Suprapubic skin (tissue), 4 donors: ENCODE measurements around the gene DAAM1. TPM values are rescaled to one million over a fixed set of nuclear protein-coding genes. Genes with fewer than 3 reads are reported as not detected.

Experiments
- DNase-seq, 2 donors: peaks; one replicate each; pipeline ENCODE4 v3.0.0-alpha.2; 2019; ENCODE audit warnings: low spot score in 2 of 2
- H3K27ac ChIP-seq: fragments of 200-600 bp; sonication (generic); one replicate; pipeline ENCODE4 v1.5.1; 2019
- H3K27me3 ChIP-seq: fragments of 200-600 bp; sonication (generic); one replicate; pipeline ENCODE4 v1.5.1; 2019
- H3K36me3 ChIP-seq: fragments of 200-600 bp; sonication (generic); one replicate; pipeline ENCODE4 v1.5.1; 2019
- H3K4me1 ChIP-seq: fragments of 200-600 bp; sonication (generic); one replicate; pipeline ENCODE4 v1.5.1; 2019
- H3K4me3 ChIP-seq: fragments of 200-600 bp; sonication (generic); one replicate; pipeline ENCODE4 v1.5.1; 2019; ENCODE audit warnings: mild to moderate bottlenecking
- H3K9me3 ChIP-seq: fragments of 200-600 bp; sonication (generic); one replicate; pipeline ENCODE4 v1.5.1; 2019
- CTCF ChIP-seq, 2 donors: fragments of 200-600 bp in 1 of 2; fragments of 450-650 bp in 1 of 2; sonication (generic) in 1 of 2; IDR thresholded peaks; one replicate each; pipeline ENCODE4 v1.5.1; 2016 to 2019; ENCODE audit warnings: antibody characterized with exemption in 2 of 2, mild to moderate bottlenecking in 1 of 2, moderate library complexity in 1 of 2
- EP300 ChIP-seq: sonication (generic); formaldehyde crosslinking; IDR thresholded peaks from one replicate; pipeline ENCODE4 v1.6.1; 2017; ENCODE audit warnings: antibody characterized with exemption
- POLR2A ChIP-seq, 2 donors: fragments of 450-650 bp; IDR thresholded peaks; one replicate each; pipeline ENCODE4 v1.6.1; 2017; ENCODE audit warnings: antibody characterized with exemption in 2 of 2, mild to moderate bottlenecking in 2 of 2, moderate library complexity in 2 of 2
- POLR2AphosphoS5 ChIP-seq, 3 donors: sonication (generic); formaldehyde crosslinking; IDR thresholded peaks; one replicate each; pipeline ENCODE4 v1.6.1; 2017; ENCODE audit warnings: antibody characterized with exemption in 3 of 3
- WGBS: methylation state at CpG from one replicate; pipeline ENCODE4 v1.1.5; 2018; 5-methylcytosine and 5-hydroxymethylcytosine counted together
- total RNA-seq, 4 donors: library from RNA; depleted of rRNA; stranded (reverse); fragments of >200 nt; gene quantifications; one replicate each; pipeline ENCODE4 v1.1.0, GENCODE V29; 2016

Gene DAAM1
- total RNA-seq, 4 donors from 2014 or later: 103 to 196 (median 171) TPM

- TF ChIP-seq POLR2A (IDR thresholded peaks at IDR 0.05): no peak
- no peak for TF ChIP-seq CTCF (IDR thresholded peaks at IDR 0.05)
- TF ChIP-seq POLR2AphosphoS5 (IDR thresholded peaks at IDR 0.05): no peak
- TF ChIP-seq EP300: no peak
- no peak for DNase-seq
- Histone ChIP-seq H3K27me3 (no peaks in the 10 kb centered on the region), H3K27ac (peak overlapping the region; percentile 15), H3K4me3 (no peak overlapping the region), H3K4me1 (peaks cover 40% of the 10 kb centered on the region), H3K9me3 (no peaks in the 10 kb centered on the region), H3K36me3 (peaks cover 31% of the 10 kb centered on the region)
- 45% methylated on average over 3 of the region's 3 CpGs for WGBS
Observed at GRCh38 chr14:59352961-59353360, 164.5 kb downstream of the DAAM1 start.

GRCh38 chr14:59354666-59355065 is 166.2 kb downstream of the DAAM1 start:
- peaks cover 24% of the 10 kb centered on the region for H3K36me3 ChIP-seq
- peak overlapping the region; percentile 82 for H3K27ac ChIP-seq

GRCh38 chr14:59355091-59355490 is 166.6 kb downstream of the DAAM1 start:
- WGBS: 50% methylated on average over 3 of the region's 3 CpGs
- no peak for TF ChIP-seq EP300
- no peak for TF ChIP-seq POLR2AphosphoS5 (IDR thresholded peaks at IDR 0.05)
- Histone ChIP-seq H3K36me3 (peaks cover 21% of the 10 kb centered on the region), H3K9me3 (no peaks in the 10 kb centered on the region), H3K4me3 (no peak overlapping the region), H3K27ac (peak overlapping the region; percentile 82), H3K4me1 (peaks cover 61% of the 10 kb centered on the region), H3K27me3 (no peaks in the 10 kb centered on the region)
- DNase-seq: no peak

More at GRCh38 chr14:59354666-59355065, 166.2 kb downstream of the DAAM1 start:
- TF ChIP-seq POLR2AphosphoS5 (IDR thresholded peaks at IDR 0.05): no peak
- TF ChIP-seq CTCF (IDR thresholded peaks at IDR 0.05): no peak
- TF ChIP-seq EP300: no peak
- TF ChIP-seq POLR2A (IDR thresholded peaks at IDR 0.05): no peak
- Histone ChIP-seq H3K9me3 (no peaks in the 10 kb centered on the region), H3K4me3 (no peak overlapping the region), H3K4me1 (peaks cover 57% of the 10 kb centered on the region), H3K27me3 (no peaks in the 10 kb centered on the region)
- DNase-seq: no peak
- WGBS: 47% methylated on average over 3 of the region's 3 CpGs

GRCh38 chr14:59356312-59356711 is 167.8 kb downstream of the DAAM1 start:
- H3K4me1 ChIP-seq: peaks cover 73% of the 10 kb centered on the region

GRCh38 chr14:59356767-59357166 is 168.3 kb downstream of the DAAM1 start:
- peaks cover 78% of the 10 kb centered on the region for H3K4me1 ChIP-seq
- H3K4me3 ChIP-seq: no peak overlapping the region
- no peak for DNase-seq
- TF ChIP-seq CTCF (IDR thresholded peaks at IDR 0.05) (no peak), POLR2A (IDR thresholded peaks at IDR 0.05) (no peak), POLR2AphosphoS5 (IDR thresholded peaks at IDR 0.05) (no peak)
- no peaks in the 10 kb centered on the region for H3K9me3 ChIP-seq
- H3K27ac ChIP-seq: no peak overlapping the region
- WGBS: 84% methylated on average over 3 of the region's 3 CpGs
- peaks cover 5% of the 10 kb centered on the region for H3K36me3 ChIP-seq
- H3K27me3 ChIP-seq: no peaks in the 10 kb centered on the region

More at GRCh38 chr14:59356312-59356711, 167.8 kb downstream of the DAAM1 start:
- H3K27ac ChIP-seq: no peak overlapping the region
- no peak overlapping the region for H3K4me3 ChIP-seq
- H3K27me3 ChIP-seq: no peaks in the 10 kb centered on the region
- no peak for DNase-seq
- H3K36me3 ChIP-seq: peaks cover 9% of the 10 kb centered on the region
- H3K9me3 ChIP-seq: no peaks in the 10 kb centered on the region
- 72% methylated on average over 2 of the region's 2 CpGs for WGBS
- TF ChIP-seq CTCF (IDR thresholded peaks at IDR 0.05): no peak
- no peak for TF ChIP-seq POLR2A (IDR thresholded peaks at IDR 0.05)
- no peak for TF ChIP-seq EP300
- no peak for TF ChIP-seq POLR2AphosphoS5 (IDR thresholded peaks at IDR 0.05)

- Histone ChIP-seq H3K27ac (peak overlapping the region; percentile 4), H3K36me3 (no peaks in the 10 kb centered on the region), H3K4me3 (no peak overlapping the region), H3K27me3 (no peaks in the 10 kb centered on the region), H3K9me3 (no peaks in the 10 kb centered on the region), H3K4me1 (peaks cover 86% of the 10 kb centered on the region)
- WGBS: 13% methylated on average over 1 of the region's 1 CpG
- TF ChIP-seq EP300 (no peak), POLR2AphosphoS5 (IDR thresholded peaks at IDR 0.05) (peak in 2 of 3 donors; percentile 57 to 84), POLR2A (IDR thresholded peaks at IDR 0.05) (no peak), CTCF (IDR thresholded peaks at IDR 0.05) (no peak)
- DNase-seq: peak in 1 of 2 donors; percentile 70
Observed at GRCh38 chr14:59358102-59358501, 169.6 kb downstream of the DAAM1 start.
